Lung (tissue), 12 donors: Measurements from ENCODE around the gene PNLDC1. TPM values are rescaled to one million over a fixed set of nuclear protein-coding genes. Genes with fewer than 3 reads are reported as not detected.
A peak's percentile ranks its signal among the peaks of the same experiment; 100 is the strongest.

Experiments
- ATAC-seq: fragments of 200-7000 bp; cut with Tn5 transposase; one replicate; pipeline ENCODE4 v1.9.1; 2020; ENCODE audit warnings: moderate number of reproducible peaks; ENCODE audit not compliant: insufficient read depth, low FRiP score
- DNase-seq, 3 donors: peaks; one replicate each; pipeline ENCODE4 v3.0.0-alpha.2; 2013 to 2017
- H3K27ac ChIP-seq, 2 donors: one replicate each; pipeline ENCODE4 v1.5.1; 2013; ENCODE audit warnings: mild to moderate bottlenecking in 2 of 2, moderate library complexity in 2 of 2, control low read depth in 1 of 2, inconsistent platforms in 1 of 2, low read depth in 1 of 2, low read length in 1 of 2
- H3K27me3 ChIP-seq, 3 donors: one replicate each; pipeline ENCODE4 v1.5.1; 2013; ENCODE audit warnings: low read length in 2 of 3; ENCODE audit not compliant: control insufficient read depth in 3 of 3, insufficient read depth in 3 of 3
- H3K36me3 ChIP-seq, 4 donors: one replicate each; pipeline ENCODE4 v1.5.1; 2013; ENCODE audit warnings: low read length in 4 of 4, mild to moderate bottlenecking in 1 of 4, moderate library complexity in 1 of 4; ENCODE audit not compliant: control insufficient read depth in 4 of 4, insufficient read depth in 4 of 4
- H3K4me1 ChIP-seq, 5 donors: one replicate each; pipeline ENCODE4 v1.5.1; 2013; ENCODE audit warnings: low read length in 5 of 5, mild to moderate bottlenecking in 2 of 5, moderate library complexity in 1 of 5; ENCODE audit not compliant: control insufficient read depth in 5 of 5, insufficient read depth in 5 of 5
- H3K4me3 ChIP-seq: one replicate; pipeline ENCODE4 v1.5.1; 2013; ENCODE audit warnings: mild to moderate bottlenecking, control low read depth, moderate library complexity
- H3K9ac ChIP-seq, 2 donors: one replicate each; pipeline ENCODE4 v1.5.1; 2013; ENCODE audit warnings: low read length in 2 of 2, control low read depth in 1 of 2; ENCODE audit not compliant: insufficient read depth in 1 of 2
- H3K9me3 ChIP-seq, 4 donors: one replicate each; pipeline ENCODE4 v1.5.1; 2013; ENCODE audit warnings: low read length in 3 of 4, mild to moderate bottlenecking in 1 of 4, moderate library complexity in 1 of 4; ENCODE audit not compliant: control insufficient read depth in 4 of 4, insufficient read depth in 3 of 4
- CTCF ChIP-seq: IDR thresholded peaks from 2 replicates; pipeline ENCODE4 v1.5.1; 2012; ENCODE audit warnings: mild to moderate bottlenecking; ENCODE audit errors: control extremely low read depth, extremely low read depth
- WGBS, 2 donors: extraction: QIAGEN DNeasy Blood & Tissue Kit; methylation state at CpG; one replicate each; pipeline ENCODE4 v1.1.7; 2013; 5-methylcytosine and 5-hydroxymethylcytosine counted together
- polyA plus RNA-seq, 2 donors: library from polyadenylated mRNA; stranded (reverse); fragments of 200-250 nt; gene quantifications; one replicate each; pipeline ENCODE4 v1.2.1, GENCODE V29; 2013
- total RNA-seq, 2 donors: library from RNA; depleted of rRNA in 1 of 2; stranded (reverse); fragments of >200 nt in 1 of 2; gene quantifications; one replicate each; pipeline ENCODE4 v1.2.1, GENCODE V29; 2014 to 2021
- donor health status: control.
- donor health status: control.
- donor health status: Bipolar disorder and iron deficiency.
- donor health status: healthy.
- donor health status: DM: yes; HTN: yes; CAD: no.

The PNLDC1 gene
- total and polyA plus RNA-seq, 4 donors: 0.14 to 0.28 (median 0.21) TPM

GRCh38 chr6:159761129-159761872 lies 38.8 kb upstream of the PNLDC1 start:
- no peak for ATAC-seq
- Histone ChIP-seq H3K27ac (peak overlapping the region; percentile 83 to 95), H3K4me3 (peak overlapping the region; percentile 58), H3K4me1 (peaks cover 0 to 14% (median 5%) of the 10 kb centered on the region in 5 donors), H3K27me3 (no peaks in the 10 kb centered on the region), H3K9ac (peak overlapping the region; percentile 76 to 90), H3K36me3 (peaks cover 4 to 24% (median 14%) of the 10 kb centered on the region in 4 donors), H3K9me3 (no peaks in the 10 kb centered on the region)
- WGBS, 2 donors: 2 to 6% methylated on average over 43 to 45 of the region's 45 CpGs
- no peak for TF ChIP-seq CTCF
- no peak for DNase-seq

- Histone ChIP-seq H3K27ac (peak within 1 kb of the TSS; percentile 95 to 98), H3K27me3 (no peaks in the 10 kb centered on the region), H3K4me1 (peaks cover 0 to 14% (median 5%) of the 10 kb centered on the region in 5 donors), H3K9ac (peak within 1 kb of the TSS; percentile 76 to 90), H3K36me3 (peaks cover 4 to 24% (median 16%) of the 10 kb centered on the region in 4 donors), H3K9me3 (no peaks in the 10 kb centered on the region), H3K4me3 (peak within 1 kb of the TSS; percentile 78)
- TF ChIP-seq CTCF: no peak
- 0 to 1% methylated on average over 65 to 76 of the region's 76 CpGs for WGBS, 2 donors
- DNase-seq (peak; percentile 97), ATAC-seq (peak; percentile 96)
Observed at GRCh38 chr6:159761873-159762680, 38.0 kb upstream of the PNLDC1 start, which contains the start of gene ACAT2. Gene ACAT2, plus strand, starts transcription at chr6:159762045. Its CDS starts 43 bp downstream, at chr6:159762088.

- DNase-seq: peak in 1 of 3 donors; percentile 9
- Histone ChIP-seq H3K27me3 (no peaks in the 10 kb centered on the region), H3K4me3 (peak overlapping the region; percentile 78), H3K27ac (peak overlapping the region; percentile 73 to 91), H3K36me3 (peaks cover 9 to 27% (median 21%) of the 10 kb centered on the region in 4 donors), H3K9ac (peak overlapping the region; percentile 7 to 41), H3K4me1 (peaks cover 0 to 14% (median 5%) of the 10 kb centered on the region in 5 donors), H3K9me3 (no peaks in the 10 kb centered on the region)
- ATAC-seq: no peak
- no peak for TF ChIP-seq CTCF
- WGBS, 2 donors: 13 to 15% methylated on average over 16 of the region's 16 CpGs
Observed at GRCh38 chr6:159762681-159763293, 37.3 kb upstream of the PNLDC1 start.
